GM12873 (cell line): ENCODE measurements around the gene COL6A3.

Experiments
- TF ChIP-seq, protein P1 (sequence below): IDR thresholded peaks from 2 replicates; pipeline ENCODE4 v1.5.1; 2012; ENCODE audit warnings: low read depth, mild to moderate bottlenecking, moderate library complexity, low read length, control low read depth; ENCODE audit not compliant: insufficient read depth; ENCODE audit errors: missing control alignments

The COL6A3 gene

DNA sequence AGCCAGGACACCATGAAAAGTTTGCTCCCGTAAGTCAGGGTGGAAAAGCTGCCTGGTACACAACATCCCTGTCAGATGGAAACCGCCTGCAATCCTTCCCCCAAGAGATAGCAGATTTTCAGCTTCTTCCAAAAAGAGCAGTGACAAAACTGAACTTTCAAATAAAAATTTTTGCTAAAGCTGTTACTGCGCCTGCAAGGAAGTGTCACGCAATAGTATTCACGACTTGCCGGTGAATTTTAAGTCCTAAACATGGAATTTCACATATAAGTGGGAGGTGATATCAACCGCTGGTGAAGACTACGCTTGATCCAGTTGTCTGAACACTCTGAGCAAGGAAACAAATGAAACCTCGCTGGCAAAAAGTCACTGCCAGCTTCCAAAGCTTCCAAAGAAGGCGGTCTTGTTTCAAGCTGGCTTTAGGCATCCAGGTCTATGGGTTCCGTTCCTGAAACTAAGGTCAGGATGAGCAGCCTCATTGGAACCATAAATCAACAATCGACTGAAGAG is 2.8 kb downstream of the COL6A3 start:
- TF ChIP-seq, protein P1, sequence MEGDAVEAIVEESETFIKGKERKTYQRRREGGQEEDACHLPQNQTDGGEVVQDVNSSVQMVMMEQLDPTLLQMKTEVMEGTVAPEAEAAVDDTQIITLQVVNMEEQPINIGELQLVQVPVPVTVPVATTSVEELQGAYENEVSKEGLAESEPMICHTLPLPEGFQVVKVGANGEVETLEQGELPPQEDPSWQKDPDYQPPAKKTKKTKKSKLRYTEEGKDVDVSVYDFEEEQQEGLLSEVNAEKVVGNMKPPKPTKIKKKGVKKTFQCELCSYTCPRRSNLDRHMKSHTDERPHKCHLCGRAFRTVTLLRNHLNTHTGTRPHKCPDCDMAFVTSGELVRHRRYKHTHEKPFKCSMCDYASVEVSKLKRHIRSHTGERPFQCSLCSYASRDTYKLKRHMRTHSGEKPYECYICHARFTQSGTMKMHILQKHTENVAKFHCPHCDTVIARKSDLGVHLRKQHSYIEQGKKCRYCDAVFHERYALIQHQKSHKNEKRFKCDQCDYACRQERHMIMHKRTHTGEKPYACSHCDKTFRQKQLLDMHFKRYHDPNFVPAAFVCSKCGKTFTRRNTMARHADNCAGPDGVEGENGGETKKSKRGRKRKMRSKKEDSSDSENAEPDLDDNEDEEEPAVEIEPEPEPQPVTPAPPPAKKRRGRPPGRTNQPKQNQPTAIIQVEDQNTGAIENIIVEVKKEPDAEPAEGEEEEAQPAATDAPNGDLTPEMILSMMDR, result no peak

DNA sequence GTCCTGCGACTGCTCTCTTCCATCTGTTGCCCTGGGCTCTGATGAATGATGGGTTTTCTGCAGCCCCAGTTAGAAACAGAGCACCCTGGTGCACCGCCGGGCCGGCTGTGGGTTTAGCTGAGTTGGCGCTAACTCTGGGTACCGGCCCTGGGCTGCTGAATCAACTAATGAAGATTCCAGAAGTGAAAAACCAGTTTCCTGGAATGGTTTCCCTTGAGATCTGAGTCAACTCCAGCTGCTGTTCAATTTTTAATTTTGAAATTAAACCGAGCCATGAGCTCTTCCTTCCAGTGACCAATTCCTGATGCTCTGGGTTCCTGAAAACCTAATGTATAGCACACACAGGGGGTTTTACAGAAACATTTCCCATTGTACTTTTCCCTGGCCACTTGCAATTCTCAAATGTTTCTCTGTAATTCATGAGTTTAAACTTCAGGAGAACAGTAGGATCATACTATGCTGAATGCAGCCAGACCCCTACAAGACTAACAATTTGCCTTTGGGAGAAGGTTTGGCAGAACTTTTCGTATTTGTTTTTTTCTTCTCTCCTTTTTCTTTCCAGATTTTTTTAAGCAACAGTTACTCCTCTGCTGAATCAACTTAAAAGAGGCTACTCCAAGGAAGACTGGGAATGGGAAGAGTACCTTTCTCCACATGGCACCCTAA is 5.5 kb downstream of the COL6A3 start:
- TF ChIP-seq, protein P1, result no peak

DNA sequence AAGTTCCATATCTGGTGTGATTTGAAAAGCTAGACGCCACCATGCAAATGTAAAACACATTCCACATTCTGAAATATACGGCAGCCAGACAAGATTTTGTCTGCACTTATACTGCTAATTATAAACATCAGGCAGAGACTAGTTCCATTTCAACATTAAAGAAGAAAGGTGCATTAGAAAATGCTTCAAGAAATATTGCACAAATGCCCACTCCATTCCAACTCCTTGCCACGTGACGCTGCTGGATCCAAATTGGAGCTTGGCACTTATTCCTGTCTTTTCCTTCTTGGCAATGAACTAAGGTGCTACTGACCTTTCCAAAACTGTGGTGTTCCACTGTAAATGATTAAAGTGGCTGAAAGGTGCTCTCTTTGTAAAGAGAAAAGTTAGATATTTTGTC is 6.3 kb downstream of the COL6A3 start:
- TF ChIP-seq, protein P1, result no peak

DNA sequence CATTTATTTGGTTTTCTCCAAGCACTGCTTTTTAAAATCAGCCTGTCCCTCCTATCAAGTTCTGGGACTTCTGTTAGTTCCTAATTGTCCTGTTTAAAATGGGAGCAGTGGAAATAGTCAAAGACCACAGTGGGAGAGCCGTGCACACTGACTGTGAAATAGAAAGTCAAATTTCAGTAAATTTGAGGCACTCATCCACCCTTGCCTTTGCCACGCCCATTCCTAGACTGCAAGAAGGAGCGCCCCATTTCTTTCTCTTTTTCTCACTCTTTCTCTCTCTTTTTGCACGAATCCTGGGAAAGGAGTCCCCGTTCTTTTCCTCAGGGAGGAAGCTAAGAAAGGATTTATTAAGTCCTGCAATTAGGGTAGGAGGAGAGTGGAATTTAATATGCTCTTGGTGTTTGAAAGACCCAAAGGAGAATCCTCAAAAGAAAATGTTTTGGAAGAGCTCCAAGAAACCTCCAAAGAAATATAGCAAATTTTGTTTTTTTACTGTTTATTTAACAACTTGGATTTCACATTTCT is 7.5 kb downstream of the COL6A3 start:
- TF ChIP-seq, protein P1, result no peak

DNA sequence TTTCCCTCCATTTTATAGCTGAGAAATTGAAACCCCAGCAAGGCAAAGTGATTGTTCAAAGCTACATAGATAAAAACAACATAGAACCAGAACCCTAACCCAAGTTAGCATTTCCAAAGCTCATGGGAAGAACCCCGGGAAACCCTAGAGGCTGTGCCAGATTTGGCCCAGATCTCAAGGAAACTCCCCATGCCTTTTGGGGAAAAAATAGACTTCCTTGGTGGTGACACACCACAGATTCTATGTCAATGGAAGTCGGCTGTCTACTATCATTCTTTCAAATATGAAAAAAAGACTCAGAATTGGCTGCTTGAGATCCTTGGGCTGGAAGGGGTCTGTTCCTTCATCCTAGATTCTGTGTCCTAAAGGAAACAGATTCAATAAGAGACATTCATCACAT is 8.4 kb downstream of the COL6A3 start:
- TF ChIP-seq, protein P1, result no peak

DNA sequence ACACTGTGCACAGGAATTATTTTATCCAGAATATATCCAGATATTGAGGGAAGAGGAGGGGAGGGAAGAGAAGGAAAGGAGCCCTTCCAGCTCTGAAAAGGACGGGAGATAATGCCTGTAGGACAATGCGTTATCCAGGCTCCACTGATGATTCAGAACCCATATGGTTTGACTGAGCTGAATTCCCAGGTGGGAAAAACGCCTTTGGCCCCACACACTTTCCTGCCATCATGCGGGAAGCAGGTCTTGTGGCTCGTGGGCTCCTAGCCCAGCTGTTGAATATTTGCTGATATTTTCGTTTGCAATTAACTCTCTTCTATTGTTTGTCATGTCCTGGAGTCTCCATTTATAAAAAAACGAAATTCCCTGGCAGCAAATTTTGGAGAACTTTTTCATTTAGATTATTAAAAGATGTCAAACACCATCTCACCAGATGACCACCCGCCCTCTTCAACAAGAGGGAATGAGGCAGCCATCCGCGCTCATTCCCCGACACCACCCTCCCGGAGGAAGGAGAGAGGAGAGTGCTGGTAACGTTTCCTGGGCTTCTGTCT is 8.9 kb downstream of the COL6A3 start:
- TF ChIP-seq, protein P1, result no peak

DNA sequence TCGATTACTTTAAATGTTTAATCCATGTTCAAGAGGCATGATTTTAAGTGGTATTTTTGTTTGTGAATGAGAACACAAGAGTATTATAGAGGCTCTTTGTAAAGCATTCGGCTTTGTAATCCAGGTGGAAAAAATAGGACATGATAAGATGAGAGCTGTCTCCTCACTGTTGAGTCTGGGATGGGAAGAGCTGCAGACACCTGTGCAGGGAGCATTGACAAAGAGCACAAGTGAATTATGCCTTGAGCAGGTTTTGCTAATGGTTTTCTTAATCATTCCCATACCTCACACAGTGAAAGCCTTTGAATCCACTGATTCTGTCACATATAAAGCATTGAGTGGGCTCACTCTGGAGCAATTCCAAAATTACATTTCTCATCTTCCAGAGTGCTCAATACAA is 9.6 kb downstream of the COL6A3 start:
- TF ChIP-seq, protein P1, result no peak
